Measurements from ENCODE around the gene PRKRA.

Gene PRKRA

DNA sequence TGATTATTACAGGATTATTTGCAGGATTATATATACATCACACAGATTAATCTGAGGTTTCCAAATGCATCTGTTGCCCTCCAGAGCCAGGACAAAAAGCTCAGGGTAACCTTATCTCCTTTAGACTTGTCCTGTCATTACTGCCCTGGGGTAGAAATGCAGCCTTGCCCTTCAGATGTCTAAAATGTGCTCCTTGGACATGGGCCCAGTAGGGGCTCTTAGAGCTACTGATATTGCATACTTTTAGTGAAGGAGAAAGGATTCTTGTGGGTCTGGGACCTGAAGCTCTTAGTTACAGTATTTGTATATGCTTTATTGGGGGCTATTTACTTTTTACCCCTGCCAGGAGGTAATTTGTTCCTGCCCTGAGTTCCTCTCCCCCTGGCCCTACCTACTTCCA lies 56.1 kb downstream of the PRKRA start:
- no peaks in the 10 kb centered on the region for H3K36me3 ChIP-seq (ENCODE audit: control insufficient read depth, low read length)
- no peak overlapping the region for H3K4me2 ChIP-seq (ENCODE audit: low read length)
- H3K9me2 ChIP-seq (replicated peaks; ENCODE audit: control insufficient read depth, low read length) = no peaks in the 10 kb centered on the region
- no peak overlapping the region for H3K4me3 ChIP-seq (ENCODE audit: low read length)
- H3K27me3 ChIP-seq (ENCODE audit: control insufficient read depth, low read length) = peaks cover 11% of the 10 kb centered on the region; the same call in 1 of the 2 replicates
- no peaks in the 10 kb centered on the region for H3K9me3 ChIP-seq (ENCODE audit: control insufficient read depth, insufficient read depth, low read length)
- H3K27ac ChIP-seq (ENCODE audit: low read depth, low read length) = no peak overlapping the region
- no peak for TF ChIP-seq EZH2phosphoT487 (IDR thresholded peaks at IDR 0.05; ENCODE audit: borderline replicate concordance, low read length)
- TF ChIP-seq, protein P1, sequence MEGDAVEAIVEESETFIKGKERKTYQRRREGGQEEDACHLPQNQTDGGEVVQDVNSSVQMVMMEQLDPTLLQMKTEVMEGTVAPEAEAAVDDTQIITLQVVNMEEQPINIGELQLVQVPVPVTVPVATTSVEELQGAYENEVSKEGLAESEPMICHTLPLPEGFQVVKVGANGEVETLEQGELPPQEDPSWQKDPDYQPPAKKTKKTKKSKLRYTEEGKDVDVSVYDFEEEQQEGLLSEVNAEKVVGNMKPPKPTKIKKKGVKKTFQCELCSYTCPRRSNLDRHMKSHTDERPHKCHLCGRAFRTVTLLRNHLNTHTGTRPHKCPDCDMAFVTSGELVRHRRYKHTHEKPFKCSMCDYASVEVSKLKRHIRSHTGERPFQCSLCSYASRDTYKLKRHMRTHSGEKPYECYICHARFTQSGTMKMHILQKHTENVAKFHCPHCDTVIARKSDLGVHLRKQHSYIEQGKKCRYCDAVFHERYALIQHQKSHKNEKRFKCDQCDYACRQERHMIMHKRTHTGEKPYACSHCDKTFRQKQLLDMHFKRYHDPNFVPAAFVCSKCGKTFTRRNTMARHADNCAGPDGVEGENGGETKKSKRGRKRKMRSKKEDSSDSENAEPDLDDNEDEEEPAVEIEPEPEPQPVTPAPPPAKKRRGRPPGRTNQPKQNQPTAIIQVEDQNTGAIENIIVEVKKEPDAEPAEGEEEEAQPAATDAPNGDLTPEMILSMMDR (IDR thresholded peaks at IDR 0.05; ENCODE audit: low read depth, low read length, poor library complexity, severe bottlenecking) = no peak
- H3K79me2 ChIP-seq (ENCODE audit: control insufficient read depth, low read length) = no peaks in the 10 kb centered on the region
- H3F3A ChIP-seq (ENCODE audit: control insufficient read depth, insufficient read depth) = no peaks in the 10 kb centered on the region
- no peaks in the 10 kb centered on the region for H4K20me1 ChIP-seq (ENCODE audit: control insufficient read depth, insufficient read depth, low read depth, low read length)
- no peaks in the 10 kb centered on the region for H3K4me1 ChIP-seq (ENCODE audit: control insufficient read depth, low read length)

DNA sequence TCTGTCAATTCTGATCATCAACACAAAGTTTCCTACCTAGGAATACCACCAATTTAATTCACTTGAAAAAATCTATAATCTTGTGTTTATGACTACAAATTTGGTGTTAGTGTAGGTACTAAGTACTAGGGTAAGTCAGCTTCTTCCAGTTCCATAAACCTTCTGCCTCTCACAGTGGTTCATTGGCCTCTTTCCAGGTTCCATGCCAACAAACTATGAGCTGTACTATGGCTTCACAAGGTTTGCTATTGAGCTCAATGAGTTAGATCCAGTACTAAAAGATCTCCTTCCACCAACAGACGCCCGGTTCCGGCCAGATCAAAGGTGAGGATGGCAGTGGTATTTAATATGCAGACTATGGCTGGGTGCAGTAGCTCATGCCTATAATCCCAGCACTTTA lies 58.8 kb downstream of the PRKRA start:
- H3K27ac ChIP-seq (ENCODE audit: low read depth, low read length) = no peak overlapping the region
- H4K20me1 ChIP-seq (ENCODE audit: control insufficient read depth, insufficient read depth, low read depth, low read length) = no peaks in the 10 kb centered on the region
- H3K4me3 ChIP-seq (ENCODE audit: low read length) = no peak overlapping the region
- no peak overlapping the region for H3K4me2 ChIP-seq (ENCODE audit: low read length)
- H3K4me1 ChIP-seq (ENCODE audit: control insufficient read depth, low read length) = no peaks in the 10 kb centered on the region
- H3K79me2 ChIP-seq (ENCODE audit: control insufficient read depth, low read length) = no peaks in the 10 kb centered on the region
- no peaks in the 10 kb centered on the region for H3F3A ChIP-seq (ENCODE audit: control insufficient read depth, insufficient read depth)
- H3K9me2 ChIP-seq (replicated peaks; ENCODE audit: control insufficient read depth, low read length) = no peaks in the 10 kb centered on the region
- H3K27me3 ChIP-seq (ENCODE audit: control insufficient read depth, low read length) = peaks cover 7% of the 10 kb centered on the region; the same call in 1 of the 2 replicates
- TF ChIP-seq, protein P1 (IDR thresholded peaks at IDR 0.05; ENCODE audit: low read depth, low read length, poor library complexity, severe bottlenecking) = no peak
- TF ChIP-seq EZH2phosphoT487 (IDR thresholded peaks at IDR 0.05; ENCODE audit: borderline replicate concordance, low read length) = no peak
- H3K36me3 ChIP-seq (ENCODE audit: control insufficient read depth, low read length) = no peaks in the 10 kb centered on the region
- H3K9me3 ChIP-seq (ENCODE audit: control insufficient read depth, insufficient read depth, low read length) = no peaks in the 10 kb centered on the region

DNA sequence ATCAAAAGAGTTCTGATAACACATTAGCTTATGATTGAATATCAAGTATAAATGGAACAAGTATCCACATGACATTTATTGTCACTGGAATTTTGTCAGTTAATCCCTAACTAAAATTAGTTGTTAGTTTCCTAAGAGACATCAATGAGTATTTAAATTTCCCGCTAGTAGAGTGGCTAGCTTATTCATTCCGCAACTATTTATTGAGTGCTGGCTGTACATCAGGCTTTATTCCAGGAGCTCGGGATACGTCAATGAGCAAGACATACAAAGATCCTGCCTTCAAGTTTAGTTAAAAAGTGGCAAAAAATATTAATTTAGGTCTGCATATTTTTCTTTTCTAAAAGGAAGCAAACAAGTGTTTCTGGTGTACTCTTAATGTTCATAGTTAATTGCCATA lies 59.3 kb downstream of the PRKRA start:
- no peak overlapping the region for H3K27ac ChIP-seq (ENCODE audit: low read depth, low read length)
- no peak for TF ChIP-seq EZH2phosphoT487 (IDR thresholded peaks at IDR 0.05; ENCODE audit: borderline replicate concordance, low read length)
- TF ChIP-seq, protein P1 (IDR thresholded peaks at IDR 0.05; ENCODE audit: low read depth, low read length, poor library complexity, severe bottlenecking) = no peak
- H3K9me2 ChIP-seq (replicated peaks; ENCODE audit: control insufficient read depth, low read length) = no peaks in the 10 kb centered on the region
- H3K9me3 ChIP-seq (ENCODE audit: control insufficient read depth, insufficient read depth, low read length) = no peaks in the 10 kb centered on the region
- no peaks in the 10 kb centered on the region for H4K20me1 ChIP-seq (ENCODE audit: control insufficient read depth, insufficient read depth, low read depth, low read length)
- no peak overlapping the region for H3K4me2 ChIP-seq (ENCODE audit: low read length)
- H3K36me3 ChIP-seq (ENCODE audit: control insufficient read depth, low read length) = no peaks in the 10 kb centered on the region
- no peaks in the 10 kb centered on the region for H3K79me2 ChIP-seq (ENCODE audit: control insufficient read depth, low read length)
- no peaks in the 10 kb centered on the region for H3F3A ChIP-seq (ENCODE audit: control insufficient read depth, insufficient read depth)
- peaks cover 7% of the 10 kb centered on the region; the same call in 1 of the 2 replicates for H3K27me3 ChIP-seq (ENCODE audit: control insufficient read depth, low read length)
- H3K4me3 ChIP-seq (ENCODE audit: low read length) = no peak overlapping the region
- H3K4me1 ChIP-seq (ENCODE audit: control insufficient read depth, low read length) = no peaks in the 10 kb centered on the region
